Measurements from ENCODE around the gene DAPK1.

- TF ChIP-seq, protein P1, sequence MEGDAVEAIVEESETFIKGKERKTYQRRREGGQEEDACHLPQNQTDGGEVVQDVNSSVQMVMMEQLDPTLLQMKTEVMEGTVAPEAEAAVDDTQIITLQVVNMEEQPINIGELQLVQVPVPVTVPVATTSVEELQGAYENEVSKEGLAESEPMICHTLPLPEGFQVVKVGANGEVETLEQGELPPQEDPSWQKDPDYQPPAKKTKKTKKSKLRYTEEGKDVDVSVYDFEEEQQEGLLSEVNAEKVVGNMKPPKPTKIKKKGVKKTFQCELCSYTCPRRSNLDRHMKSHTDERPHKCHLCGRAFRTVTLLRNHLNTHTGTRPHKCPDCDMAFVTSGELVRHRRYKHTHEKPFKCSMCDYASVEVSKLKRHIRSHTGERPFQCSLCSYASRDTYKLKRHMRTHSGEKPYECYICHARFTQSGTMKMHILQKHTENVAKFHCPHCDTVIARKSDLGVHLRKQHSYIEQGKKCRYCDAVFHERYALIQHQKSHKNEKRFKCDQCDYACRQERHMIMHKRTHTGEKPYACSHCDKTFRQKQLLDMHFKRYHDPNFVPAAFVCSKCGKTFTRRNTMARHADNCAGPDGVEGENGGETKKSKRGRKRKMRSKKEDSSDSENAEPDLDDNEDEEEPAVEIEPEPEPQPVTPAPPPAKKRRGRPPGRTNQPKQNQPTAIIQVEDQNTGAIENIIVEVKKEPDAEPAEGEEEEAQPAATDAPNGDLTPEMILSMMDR (IDR thresholded peaks at IDR 0.05; ENCODE audit: low read depth, low read length, poor library complexity, severe bottlenecking) = no peak
- no peak for TF ChIP-seq EZH2phosphoT487 (IDR thresholded peaks at IDR 0.05; ENCODE audit: borderline replicate concordance, low read length)
These were observed 253.1 kb downstream of the DAPK1 start for GRCh38 chr9:87750726-87751125.
